Testis (tissue), 2 donors: ENCODE data around the gene CLCN6.

Experiments
- CTCF ChIP-seq, 3 experiments: fragments of 450-650 bp in 2 of 3; fragments of 200-600 bp in 1 of 3; sonication (generic) in 1 of 3; IDR thresholded peaks; one replicate each; pipeline ENCODE4 v1.5.1; 2016 to 2019; ENCODE audit warnings: antibody characterized with exemption in 3 of 3, mild to moderate bottlenecking in 2 of 3, moderate library complexity in 1 of 3
- POLR2A ChIP-seq: fragments of 450-650 bp; IDR thresholded peaks from one replicate; pipeline ENCODE4 v1.6.1; 2017; ENCODE audit warnings: antibody characterized with exemption, mild to moderate bottlenecking, moderate library complexity

GRCh38 chr1:11787804-11788436, 18.1 kb upstream of the CLCN6 start:
- no peak for TF ChIP-seq CTCF (IDR thresholded peaks at IDR 0.05)
- no peak for TF ChIP-seq POLR2A
